ENCODE results near the gene SYT1.

The SYT1 gene

GRCh38 chr12:79085106-79085682 lies 220.6 kb downstream of the SYT1 start:
- Mint-ChIP-seq H3K9me3 (peaks cover 3% of the 10 kb centered on the region), H3K36me3 (ENCODE audit: low read depth) (no peaks in the 10 kb centered on the region), H3K27me3 (no peaks in the 10 kb centered on the region), H3K27ac (no peak overlapping the region), H3K4me3 (no peak overlapping the region), H3K4me1 (ENCODE audit: low read depth) (no peaks in the 10 kb centered on the region)

DNA sequence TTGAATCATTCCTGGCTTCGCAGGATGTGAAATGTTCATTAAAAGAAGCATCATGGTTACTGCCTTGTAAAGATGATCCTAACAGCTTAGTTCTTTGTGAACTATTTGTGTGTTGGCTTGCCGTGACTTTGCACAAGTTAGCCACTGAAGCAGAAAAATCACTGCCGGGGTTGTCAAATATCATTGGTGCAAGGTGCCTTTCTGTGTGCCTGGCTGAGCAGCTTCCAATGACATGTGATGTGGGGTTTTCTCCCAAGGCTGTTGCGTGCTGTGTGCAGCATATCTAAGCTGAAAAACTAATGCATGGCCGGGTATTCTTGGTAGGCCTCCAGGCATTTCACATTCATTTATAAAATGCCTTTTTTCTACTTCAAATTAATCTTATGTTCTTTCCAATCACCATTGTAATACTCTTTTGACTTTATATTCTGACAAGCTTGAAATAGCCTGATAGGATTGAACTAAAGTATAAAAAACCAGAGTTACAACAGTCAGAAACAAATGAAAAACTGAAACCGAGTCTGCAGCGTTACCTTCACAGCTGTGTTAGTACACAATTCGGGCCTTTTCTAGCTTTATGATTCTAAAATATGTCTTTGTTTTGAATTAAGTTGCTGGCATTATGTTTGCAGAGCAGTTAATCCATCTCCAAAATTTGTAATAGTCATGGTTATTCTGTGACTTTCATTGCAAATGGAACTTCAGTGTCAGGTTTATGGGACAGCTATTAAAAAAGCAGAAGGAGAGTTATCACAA lies 222.1 kb downstream of the SYT1 start:
- Mint-ChIP-seq H3K36me3 (ENCODE audit: low read depth) (no peaks in the 10 kb centered on the region), H3K4me1 (ENCODE audit: low read depth) (no peaks in the 10 kb centered on the region), H3K4me3 (no peak overlapping the region), H3K9me3 (peaks cover 3% of the 10 kb centered on the region), H3K27me3 (no peaks in the 10 kb centered on the region), H3K27ac (no peak overlapping the region)

GRCh38 chr12:79098530-79098929 lies 234.0 kb downstream of the SYT1 start:
- Mint-ChIP-seq H3K27ac (no peak overlapping the region), H3K9me3 (peaks cover 5% of the 10 kb centered on the region), H3K4me3 (no peak overlapping the region), H3K4me1 (ENCODE audit: low read depth) (no peaks in the 10 kb centered on the region), H3K36me3 (ENCODE audit: low read depth) (no peaks in the 10 kb centered on the region), H3K27me3 (no peaks in the 10 kb centered on the region)

GRCh38 chr12:79108962-79109361 lies 244.4 kb downstream of the SYT1 start:
- Mint-ChIP-seq H3K27me3 (peaks cover 3% of the 10 kb centered on the region), H3K9me3 (peaks cover 14% of the 10 kb centered on the region), H3K36me3 (ENCODE audit: low read depth) (no peaks in the 10 kb centered on the region), H3K4me3 (no peak overlapping the region), H3K27ac (no peak overlapping the region), H3K4me1 (ENCODE audit: low read depth) (no peaks in the 10 kb centered on the region)

DNA sequence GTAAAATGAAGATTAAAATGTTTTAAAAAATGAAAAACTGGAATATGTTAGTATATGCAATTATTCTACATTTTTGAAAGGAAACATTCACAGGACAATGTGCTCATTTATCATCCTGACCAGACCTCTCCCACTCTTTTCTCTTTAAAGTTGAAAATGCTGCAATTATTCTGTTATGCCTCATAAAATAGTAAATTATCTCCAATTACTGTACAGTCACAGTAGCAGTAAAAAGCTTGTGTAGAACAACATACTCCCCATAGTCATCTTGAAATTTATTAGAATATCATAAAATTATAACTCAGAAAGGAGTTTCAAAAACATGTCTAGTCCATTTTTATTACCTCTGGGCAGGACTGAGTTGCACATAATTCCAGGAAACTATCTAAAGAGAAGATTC lies 250.3 kb downstream of the SYT1 start:
- Mint-ChIP-seq H3K36me3 (ENCODE audit: low read depth) (no peaks in the 10 kb centered on the region), H3K27ac (no peak overlapping the region), H3K4me3 (no peak overlapping the region), H3K9me3 (peaks cover 6% of the 10 kb centered on the region), H3K27me3 (no peaks in the 10 kb centered on the region), H3K4me1 (ENCODE audit: low read depth) (no peaks in the 10 kb centered on the region)

- Mint-ChIP-seq H3K4me1 (ENCODE audit: low read depth) (no peaks in the 10 kb centered on the region), H3K27ac (no peak overlapping the region), H3K36me3 (ENCODE audit: low read depth) (no peaks in the 10 kb centered on the region), H3K4me3 (no peak overlapping the region), H3K27me3 (no peaks in the 10 kb centered on the region), H3K9me3 (peaks cover 6% of the 10 kb centered on the region)
Observed at GRCh38 chr12:79115743-79116142, 251.2 kb downstream of the SYT1 start.

DNA sequence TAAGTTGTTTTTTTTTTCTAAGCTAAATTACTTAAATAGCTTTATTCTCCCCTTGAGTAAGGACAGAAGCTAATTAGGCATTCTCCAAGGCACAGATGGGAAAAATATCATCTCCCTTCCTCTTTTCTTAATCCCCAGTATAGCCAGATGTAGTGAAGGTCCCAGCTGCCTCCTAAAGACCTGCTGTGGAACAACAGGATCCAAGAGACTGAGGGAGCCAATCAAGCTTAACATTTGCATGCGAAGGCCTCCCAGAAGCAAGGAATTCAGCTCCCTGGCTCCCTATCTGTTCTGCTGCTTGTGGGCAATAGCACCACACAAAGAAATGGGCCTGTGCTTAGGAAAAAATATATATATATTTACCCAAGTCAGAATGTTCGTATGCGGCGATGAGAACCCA lies 255.2 kb downstream of the SYT1 start:
- Mint-ChIP-seq H3K9me3 (no peaks in the 10 kb centered on the region), H3K27me3 (no peaks in the 10 kb centered on the region), H3K27ac (no peak overlapping the region), H3K4me1 (ENCODE audit: low read depth) (no peaks in the 10 kb centered on the region), H3K36me3 (ENCODE audit: low read depth) (no peaks in the 10 kb centered on the region), H3K4me3 (no peak overlapping the region)

- Mint-ChIP-seq H3K4me3 (no peak overlapping the region), H3K9me3 (no peaks in the 10 kb centered on the region), H3K4me1 (ENCODE audit: low read depth) (no peaks in the 10 kb centered on the region), H3K36me3 (ENCODE audit: low read depth) (no peaks in the 10 kb centered on the region), H3K27ac (no peak overlapping the region), H3K27me3 (no peaks in the 10 kb centered on the region)
Observed at GRCh38 chr12:79121486-79121885, 256.9 kb downstream of the SYT1 start.

DNA sequence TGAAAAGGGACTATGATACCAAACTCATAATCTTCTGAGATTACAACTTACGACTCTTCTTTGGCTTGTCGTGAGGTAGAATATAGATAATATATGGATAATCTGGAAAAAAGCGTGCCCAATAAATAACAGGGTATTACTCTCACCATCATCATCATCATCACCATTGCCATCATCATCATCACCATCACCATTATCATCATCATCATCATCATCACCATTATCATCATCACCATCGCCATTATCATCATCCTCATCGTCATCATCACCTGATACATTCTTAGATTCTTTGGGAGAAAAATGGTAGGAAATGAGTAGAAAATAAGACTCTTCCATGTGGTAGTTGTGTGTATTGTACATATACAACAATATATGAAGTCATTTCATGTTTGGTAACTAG lies 259.8 kb downstream of the SYT1 start:
- Mint-ChIP-seq H3K4me1 (ENCODE audit: low read depth) (no peaks in the 10 kb centered on the region), H3K4me3 (no peak overlapping the region), H3K9me3 (no peaks in the 10 kb centered on the region), H3K27ac (no peak overlapping the region), H3K27me3 (no peaks in the 10 kb centered on the region), H3K36me3 (ENCODE audit: low read depth) (no peaks in the 10 kb centered on the region)

DNA sequence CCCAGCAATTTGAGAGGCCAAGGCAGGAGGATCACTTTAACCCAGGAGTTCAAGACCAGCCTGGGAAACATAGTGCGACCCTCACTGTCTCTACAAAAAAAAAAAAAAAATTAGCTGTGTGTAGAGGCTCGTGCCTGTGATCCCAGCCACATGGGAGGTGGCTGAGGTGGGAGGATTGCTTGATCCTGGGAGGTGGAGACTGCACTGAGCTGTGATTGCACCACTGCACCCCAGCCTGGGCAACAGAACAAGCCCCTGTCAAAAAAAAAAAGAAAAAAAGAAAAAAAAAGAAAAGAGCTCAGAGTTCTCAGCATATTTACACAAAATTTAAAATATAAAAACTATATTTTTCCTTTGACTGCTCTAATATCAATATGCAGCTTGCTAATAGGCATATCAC lies 260.8 kb downstream of the SYT1 start:
- Mint-ChIP-seq H3K27ac (no peak overlapping the region), H3K9me3 (no peaks in the 10 kb centered on the region), H3K4me1 (ENCODE audit: low read depth) (no peaks in the 10 kb centered on the region), H3K27me3 (no peaks in the 10 kb centered on the region), H3K4me3 (no peak overlapping the region), H3K36me3 (ENCODE audit: low read depth) (no peaks in the 10 kb centered on the region)

- H3K4me3 Mint-ChIP-seq: no peak overlapping the region
- H3K36me3 Mint-ChIP-seq (ENCODE audit: low read depth): no peaks in the 10 kb centered on the region
- H3K27me3 Mint-ChIP-seq: no peaks in the 10 kb centered on the region
- H3K9me3 Mint-ChIP-seq: no peaks in the 10 kb centered on the region
- H3K4me1 Mint-ChIP-seq (ENCODE audit: low read depth): no peaks in the 10 kb centered on the region
- no peak overlapping the region for H3K27ac Mint-ChIP-seq
Observed at GRCh38 chr12:79127271-79127751, 262.7 kb downstream of the SYT1 start.

DNA sequence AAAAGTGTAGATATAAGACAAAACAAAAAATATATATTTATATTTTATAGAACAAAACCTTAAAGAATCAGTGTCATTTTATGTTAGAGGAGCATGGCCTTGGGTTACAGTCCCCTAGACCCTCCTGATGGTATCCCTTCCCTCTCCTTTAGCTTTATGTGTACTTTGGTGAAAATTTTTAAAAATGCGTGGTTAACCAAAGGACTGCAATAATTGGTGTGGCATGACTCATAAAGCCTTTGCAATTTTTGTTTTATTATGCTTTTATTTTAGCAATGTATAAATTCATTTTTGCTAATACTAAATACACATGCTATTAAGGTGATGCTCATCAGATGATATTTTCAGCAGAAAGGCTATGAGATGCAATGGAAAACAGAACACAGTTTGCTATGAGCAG lies 264.4 kb downstream of the SYT1 start:
- no peak overlapping the region for H3K4me3 Mint-ChIP-seq
- no peaks in the 10 kb centered on the region for H3K36me3 Mint-ChIP-seq (ENCODE audit: low read depth)
- no peaks in the 10 kb centered on the region for H3K9me3 Mint-ChIP-seq
- H3K4me1 Mint-ChIP-seq (ENCODE audit: low read depth): no peaks in the 10 kb centered on the region
- H3K27ac Mint-ChIP-seq: no peak overlapping the region
- H3K27me3 Mint-ChIP-seq: no peaks in the 10 kb centered on the region

- H3K9me3 Mint-ChIP-seq: no peaks in the 10 kb centered on the region
- H3K27me3 Mint-ChIP-seq: no peaks in the 10 kb centered on the region
- no peaks in the 10 kb centered on the region for H3K4me1 Mint-ChIP-seq (ENCODE audit: low read depth)
- H3K36me3 Mint-ChIP-seq (ENCODE audit: low read depth): no peaks in the 10 kb centered on the region
- H3K4me3 Mint-ChIP-seq: no peak overlapping the region
- H3K27ac Mint-ChIP-seq: no peak overlapping the region
Observed at GRCh38 chr12:79138872-79139271, 274.3 kb downstream of the SYT1 start.

- H3K36me3 Mint-ChIP-seq (ENCODE audit: low read depth): no peaks in the 10 kb centered on the region
- no peaks in the 10 kb centered on the region for H3K9me3 Mint-ChIP-seq
- H3K4me1 Mint-ChIP-seq (ENCODE audit: low read depth): no peaks in the 10 kb centered on the region
- H3K27ac Mint-ChIP-seq: no peak overlapping the region
- H3K27me3 Mint-ChIP-seq: no peaks in the 10 kb centered on the region
- H3K4me3 Mint-ChIP-seq: no peak overlapping the region
Observed at GRCh38 chr12:79140711-79141110, 276.1 kb downstream of the SYT1 start.

- Mint-ChIP-seq H3K4me3 (no peak overlapping the region), H3K27me3 (no peaks in the 10 kb centered on the region), H3K36me3 (ENCODE audit: low read depth) (no peaks in the 10 kb centered on the region), H3K27ac (no peak overlapping the region), H3K9me3 (no peaks in the 10 kb centered on the region), H3K4me1 (ENCODE audit: low read depth) (no peaks in the 10 kb centered on the region)
Observed at GRCh38 chr12:79141776-79142175, 277.2 kb downstream of the SYT1 start.

- Mint-ChIP-seq H3K27ac (no peak overlapping the region), H3K27me3 (no peaks in the 10 kb centered on the region), H3K4me1 (ENCODE audit: low read depth) (no peaks in the 10 kb centered on the region), H3K36me3 (ENCODE audit: low read depth) (no peaks in the 10 kb centered on the region), H3K4me3 (no peak overlapping the region), H3K9me3 (no peaks in the 10 kb centered on the region)
Observed at GRCh38 chr12:79143803-79144202, 279.2 kb downstream of the SYT1 start.

Data from stimulated activated naive CD8-positive, alpha-beta T cell treated with anti-CD3 and anti-CD28 coated beads, Interleukin-15, Interleukin-2, amounts not matched to agents 100 ng/mL and 50 ng/mL, for 24 hours (primary cell).